IMR-90 (cell line): Measurements from ENCODE around the gene EPC1. TPM values are rescaled to one million over a fixed set of nuclear protein-coding genes. Genes with fewer than 3 reads are reported as not detected.

ENCODE experiments used
- ATAC-seq: fragments of 200-7000 bp; cut with Tn5 transposase; 2 replicates; pipeline ENCODE4 v1.9.1; 2020; ENCODE audit warnings: low read depth, mild to moderate bottlenecking, moderate library complexity
- BruUV-seq: library from RNA; stranded (reverse); fragments of 400-500 nt; replicated peaks from 2 replicates; lab custom pipeline; 2021; lab: Mats Ljungman, UMichigan
- CTCF ChIA-PET: fragments of 300-600 bp; formaldehyde crosslinking; extraction: SDS; loops from one replicate; lab custom pipeline; 2021; ENCODE audit warnings: antibody characterized with exemption; lab: Yijun Ruan, JAX
- POLR2A ChIA-PET: fragments of 300-600 bp; sonication (Branson Sonifier 250); formaldehyde crosslinking; loops from one replicate; lab custom pipeline; 2022; ENCODE audit warnings: antibody characterized with exemption; ENCODE audit not compliant: unreplicated experiment; lab: Charles Lee
- DNase-seq: peaks from one replicate; pipeline ENCODE4 v3.0.0; 2013
- H2AFZ ChIP-seq: replicated peaks from 2 replicates; pipeline ENCODE3; 2013; ENCODE audit warnings: low read length, mild to moderate bottlenecking; ENCODE audit not compliant: poor library complexity
- H2AK5ac ChIP-seq: 2 replicates; pipeline ENCODE4 v1.6.1; 2013; ENCODE audit warnings: low read depth, low read length, inconsistent platforms
- H2AK9ac ChIP-seq: replicated peaks from 2 replicates; pipeline ENCODE3; 2013; ENCODE audit warnings: mild to moderate bottlenecking, low read depth, low read length, moderate library complexity; ENCODE audit not compliant: poor library complexity
- H2BK120ac ChIP-seq: 2 replicates; pipeline ENCODE4 v1.6.1; 2013; ENCODE audit warnings: low read depth, low read length, inconsistent platforms
- H2BK15ac ChIP-seq: 3 replicates; pipeline ENCODE4 v1.6.1; 2013; ENCODE audit warnings: low read depth, low read length, inconsistent platforms
- H2BK20ac ChIP-seq: 2 replicates; pipeline ENCODE4 v1.6.1; 2013; ENCODE audit warnings: low read depth, mild to moderate bottlenecking, inconsistent platforms, low read length, moderate library complexity
- H2BK5ac ChIP-seq: 2 replicates; pipeline ENCODE4 v1.6.1; 2013; ENCODE audit warnings: mild to moderate bottlenecking, low read depth, low read length, inconsistent platforms; ENCODE audit not compliant: poor library complexity, severe bottlenecking
- H3K14ac ChIP-seq: replicated peaks from 2 replicates; pipeline ENCODE4 v1.6.1; 2013; ENCODE audit warnings: low read depth, low read length, inconsistent platforms
- H3K18ac ChIP-seq: 2 replicates; pipeline ENCODE4 v1.6.1; 2013; ENCODE audit warnings: low read depth, low read length, control low read depth
- H3K23ac ChIP-seq: 2 replicates; pipeline ENCODE4 v1.6.1; 2013; ENCODE audit warnings: low read depth, low read length, inconsistent platforms
- H3K27ac ChIP-seq: 2 replicates; pipeline ENCODE4 v1.5.1; 2013; ENCODE audit warnings: mild to moderate bottlenecking, control low read depth, low read length; ENCODE audit not compliant: insufficient read depth
- H3K27me3 ChIP-seq: 2 replicates; pipeline ENCODE4 v1.6.1; 2013; ENCODE audit warnings: low read length; ENCODE audit not compliant: control insufficient read depth, insufficient read depth
- H3K36me3 ChIP-seq: 2 replicates; pipeline ENCODE4 v1.6.1; 2013; ENCODE audit warnings: low read length, mixed read lengths; ENCODE audit not compliant: control insufficient read depth, insufficient read depth
- H3K4ac ChIP-seq: 2 replicates; pipeline ENCODE4 v1.6.1; 2013; ENCODE audit warnings: low read depth, low read length, inconsistent platforms
- H3K4me1 ChIP-seq: 2 replicates; pipeline ENCODE4 v1.6.1; 2013; ENCODE audit warnings: low read length, mixed read lengths; ENCODE audit not compliant: control insufficient read depth, insufficient read depth
- H3K4me2 ChIP-seq: 2 replicates; pipeline ENCODE4 v1.6.1; 2013; ENCODE audit warnings: low read depth, mild to moderate bottlenecking, control low read depth, low read length, moderate library complexity
- H3K4me3 ChIP-seq: 2 replicates; pipeline ENCODE4 v1.5.1; 2013; ENCODE audit warnings: low read depth, mild to moderate bottlenecking, control low read depth, low read length, moderate library complexity; ENCODE audit not compliant: insufficient read depth
- H3K56ac ChIP-seq: 2 replicates; pipeline ENCODE4 v1.6.1; 2013; ENCODE audit warnings: low read length, inconsistent platforms; ENCODE audit not compliant: insufficient read depth; ENCODE audit errors: extremely low read depth
- H3K79me1 ChIP-seq, 2 experiments: 2 replicates each; pipeline ENCODE4 v1.6.1; 2013; ENCODE audit warnings: low read length in 2 of 2, inconsistent platforms in 1 of 2, low read depth in 1 of 2
- H3K9ac ChIP-seq: 2 replicates; pipeline ENCODE4 v1.6.1; 2013; ENCODE audit warnings: low read depth, low read length, control low read depth
- H3K9me1 ChIP-seq: 2 replicates; pipeline ENCODE4 v1.6.1; 2013; ENCODE audit warnings: low read length, inconsistent platforms; ENCODE audit not compliant: insufficient read depth
- H3K9me3 ChIP-seq: 2 replicates; pipeline ENCODE4 v1.6.1; 2013; ENCODE audit warnings: low read length; ENCODE audit not compliant: control insufficient read depth, insufficient read depth
- H4K20me1 ChIP-seq: 2 replicates; pipeline ENCODE4 v1.6.1; 2013; ENCODE audit warnings: low read length, inconsistent platforms; ENCODE audit not compliant: insufficient read depth
- H4K5ac ChIP-seq: 2 replicates; pipeline ENCODE4 v1.6.1; 2013; ENCODE audit warnings: mild to moderate bottlenecking, low read depth, low read length, control low read depth
- H4K8ac ChIP-seq, 2 experiments: 2 replicates each; pipeline ENCODE4 v1.6.1; 2013; ENCODE audit warnings: low read depth in 2 of 2, low read length in 2 of 2, control low read depth in 1 of 2, inconsistent platforms in 1 of 2
- H4K91ac ChIP-seq: 2 replicates; pipeline ENCODE4 v1.6.1; 2013; ENCODE audit warnings: low read depth, low read length, inconsistent platforms; ENCODE audit not compliant: insufficient read depth
- CTCF ChIP-seq: conservative IDR thresholded peaks from 2 replicates; pipeline ENCODE4 v1.5.1; 2012; ENCODE audit warnings: mild to moderate bottlenecking, low read depth, low read length, improper control_type of control experiment
- ELK1 ChIP-seq: fragments of 150-350 bp; IDR thresholded peaks from 2 replicates; pipeline ENCODE4 v1.6.1; 2016; ENCODE audit warnings: low read depth, mild to moderate bottlenecking, low read length, moderate library complexity, borderline replicate concordance
- FOS ChIP-seq: fragments of 150-350 bp; IDR thresholded peaks from 2 replicates; pipeline ENCODE4 v1.6.1; 2016; ENCODE audit warnings: low read depth, low read length
- MAFK ChIP-seq: IDR thresholded peaks from 2 replicates; pipeline ENCODE4 v1.6.1; 2012; ENCODE audit warnings: low read depth, low read length, improper control_type of control experiment
- MXI1 ChIP-seq: IDR thresholded peaks from 2 replicates; pipeline ENCODE4 v1.6.1; 2012; ENCODE audit warnings: low read depth, mild to moderate bottlenecking, low read length, moderate library complexity, borderline replicate concordance
- NFE2L2 ChIP-seq: fragments of 150-350 bp; IDR thresholded peaks from 2 replicates; pipeline ENCODE4 v1.6.1; 2016; ENCODE audit warnings: low read depth, mild to moderate bottlenecking, low read length
- POLR2A ChIP-seq: IDR thresholded peaks from 2 replicates; pipeline ENCODE4 v1.6.1; 2012; ENCODE audit warnings: mild to moderate bottlenecking, low read depth, low read length
- USF2 ChIP-seq: fragments of 150-350 bp; IDR thresholded peaks from 2 replicates; pipeline ENCODE4 v1.6.1; 2017; ENCODE audit warnings: mild to moderate bottlenecking, antibody characterized with exemption, low read length, low read depth
- WGBS, 2 experiments: methylation state at CpG; one replicate each; pipeline versions ENCODE4 v1.1.5 to v1.1.7; 2013; ENCODE audit warnings: missing lambda C conversion rate in 2 of 2; ENCODE audit not compliant: insufficient read length in 1 of 2; ENCODE audit errors: extremely low coverage in 2 of 2; 5-methylcytosine and 5-hydroxymethylcytosine counted together
- dilution Hi-C: fragments of 300-500 bp; cut with HindIII; formaldehyde crosslinking; loops from one replicate; pipeline ENCODE4 v1.14.3; 2018; ENCODE audit warnings: low sequenced_read_pairs; ENCODE audit not compliant: unreplicated experiment
- in situ Hi-C: fragments of 300-500 bp; cut with MboI; formaldehyde crosslinking; loops from 3 replicates; pipeline ENCODE4 v1.14.3; 2019; ENCODE audit warnings: low sequenced_read_pairs, inconsistent platforms, mixed read lengths
- intact Hi-C: fragments of 100-400 bp; cut with micrococcal nuclease; formaldehyde crosslinking; loops from 2 replicates; pipeline ENCODE4 v1.10.0; 2022
- polyA plus RNA-seq, 3 experiments: library from polyadenylated mRNA; depleted of rRNA; stranded (reverse); fragments of >200 nt; gene quantifications; 2 replicates each; pipeline ENCODE4 v1.2.3, GENCODE V29; 2012; ENCODE audit warnings: low replicate concordance in 1 of 3
- total RNA-seq: library from RNA; depleted of rRNA; stranded (reverse); fragments of >200 nt; gene quantifications from 2 replicates; pipeline ENCODE4 v1.2.3, GENCODE V29; 2012

Gene EPC1
- total and polyA plus RNA-seq, 2 of the 4 experiments (the other 2 are of a cell fraction) = 21.9 to 23.5 TPM

GRCh38 chr10:32366111-32366510, 19.2 kb upstream of the EPC1 start:
- dilution Hi-C loops = no loop called here
- H3K23ac ChIP-seq = no peak overlapping the region
- in situ Hi-C loops = no loop called here

More at GRCh38 chr10:32366111-32366510, 19.2 kb upstream of the EPC1 start:
- intact Hi-C loops = loop anchor here (2.0 kb wide), 1 partner anchor 109 kb away; no protein-coding TSS in a partner anchor
- Histone ChIP-seq H3K79me1 (peaks cover 29 to 46% of the 10 kb centered on the region in 2 experiments), H4K20me1 (peaks cover 21% of the 10 kb centered on the region; the same call in 1 of the 2 replicates), H3K27me3 (no peaks in the 10 kb centered on the region), H3K9ac (no peak overlapping the region), H2BK20ac (no peak overlapping the region), H3K4ac (no peak overlapping the region), H4K91ac (no peak overlapping the region), H3K18ac (no peak overlapping the region), H3K9me3 (no peaks in the 10 kb centered on the region), H2AFZ (no peak overlapping the region), H3K4me2 (no peak overlapping the region), H2BK120ac (no peak overlapping the region), H3K9me1 (no peaks in the 10 kb centered on the region), H3K4me1 (no peaks in the 10 kb centered on the region; the same call in 1 of the 2 replicates), H2AK5ac (no peak overlapping the region), H3K36me3 (no peaks in the 10 kb centered on the region), H2BK5ac (no peak overlapping the region), H2BK15ac (no peak overlapping the region), H4K8ac (no peak overlapping the region), H3K14ac (no peak overlapping the region), H2AK9ac (no peak overlapping the region), H3K4me3 (no peak overlapping the region), H3K27ac (no peak overlapping the region), H3K56ac (no peak overlapping the region), H4K5ac (no peak overlapping the region)
- DNase-seq (no peak), ATAC-seq (no peak)
- BruUV-seq = no TSS peak
- WGBS, 2 experiments = no CpG with 5 or more reads among the region's 4 CpGs
- ChIA-PET CTCF (no interaction called here), POLR2A (no interaction called here)
- no peak for TF ChIP-seq NFE2L2
- no peak for TF ChIP-seq CTCF
- no peak for TF ChIP-seq USF2
- no peak for TF ChIP-seq MXI1
- TF ChIP-seq POLR2A = no peak
- no peak for TF ChIP-seq ELK1
- no peak for TF ChIP-seq FOS
- no peak for TF ChIP-seq MAFK
